HG03520 (cell line): Measurements from ENCODE around the gene SNCA.

Experiments
- ATAC-seq: cut with Tn5 transposase; IDR thresholded peaks from one replicate; pipeline ENCODE4 v1.9.1; 2021; ENCODE audit warnings: mild to moderate bottlenecking, moderate library complexity; ENCODE audit not compliant: unreplicated experiment

Gene SNCA

DNA sequence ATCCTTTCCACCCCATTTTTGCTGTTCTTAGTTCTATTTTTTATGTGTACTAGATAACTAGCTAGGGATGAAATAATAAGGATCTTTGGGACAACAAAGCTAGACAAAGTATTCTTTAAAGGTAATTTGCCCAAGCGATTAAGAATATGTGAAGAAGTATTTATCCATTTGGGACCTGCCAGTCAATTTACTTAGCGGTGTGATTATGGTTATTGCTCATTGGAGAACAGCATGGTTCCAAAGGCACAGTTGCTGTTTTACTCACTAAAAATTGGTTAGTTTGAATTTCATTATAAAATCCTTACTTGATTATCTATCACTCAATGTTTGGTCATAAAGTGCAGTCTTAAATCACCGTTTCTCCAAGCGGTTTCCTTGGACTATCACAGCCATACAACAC, 124.1 kb downstream of the SNCA start:
- no peak for ATAC-seq

DNA sequence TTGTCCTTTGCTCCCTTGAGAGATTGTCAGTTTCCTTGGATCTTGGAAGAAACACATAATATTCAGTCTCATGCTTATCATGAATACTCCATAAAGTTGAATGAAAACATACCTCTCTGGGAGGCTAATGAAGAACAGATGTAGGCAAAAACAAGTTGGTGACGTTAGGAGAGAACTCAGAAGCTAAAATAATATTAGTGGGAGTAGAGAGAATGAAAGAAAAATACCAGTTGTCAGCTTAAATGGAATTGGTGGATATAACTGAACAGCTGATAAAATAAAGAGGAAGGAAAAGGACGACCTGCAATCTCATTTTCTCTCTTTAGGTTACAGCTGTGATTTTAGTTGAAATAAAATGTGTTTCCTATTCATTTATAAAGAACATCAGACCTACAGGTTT, 124.8 kb downstream of the SNCA start:
- no peak for ATAC-seq

DNA sequence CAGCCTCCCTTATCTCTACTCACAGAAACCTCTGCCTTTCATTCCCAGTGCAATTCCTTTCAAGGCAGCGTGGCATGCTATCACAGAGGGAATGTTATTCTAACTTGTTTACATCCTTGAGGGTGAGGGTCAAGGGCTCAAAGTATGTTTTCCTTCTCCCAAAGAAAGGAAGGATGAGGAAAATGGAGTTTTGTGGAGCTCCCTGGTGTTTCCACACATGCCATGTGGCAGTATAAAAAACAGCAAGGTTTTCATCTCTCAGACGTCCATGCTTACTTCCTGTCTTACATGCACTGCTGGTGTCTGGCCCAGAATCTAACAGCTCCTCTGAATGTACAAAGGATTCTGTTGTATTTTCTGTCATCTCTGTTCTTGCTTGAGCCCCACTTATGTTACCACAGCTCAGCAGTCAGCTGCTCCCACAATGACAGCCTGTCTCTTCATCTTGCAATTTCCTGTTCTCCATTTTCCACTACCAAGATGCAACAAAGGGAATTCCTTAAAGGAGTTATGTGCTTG, 128.0 kb downstream of the SNCA start:
- no peak for ATAC-seq

DNA sequence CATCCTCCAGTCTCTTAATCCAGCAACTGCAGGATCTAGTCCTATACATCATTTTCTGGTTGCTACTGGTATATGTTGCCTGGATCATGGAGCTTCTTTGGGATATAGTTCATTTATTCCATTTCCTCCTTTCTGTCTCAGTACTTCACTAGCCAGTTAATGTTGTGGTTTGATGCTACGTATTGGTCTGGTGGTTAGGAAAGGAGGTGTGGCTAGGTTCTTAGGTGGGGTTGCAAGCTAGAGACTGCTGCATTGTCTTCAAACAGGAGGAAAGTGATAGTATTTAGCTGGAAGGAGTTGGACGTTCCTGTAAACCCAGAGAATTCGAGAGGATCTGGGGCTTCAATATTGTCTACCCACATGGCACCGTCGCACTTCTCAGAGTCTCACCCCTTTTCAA, 129.5 kb downstream of the SNCA start:
- ATAC-seq = no peak

DNA sequence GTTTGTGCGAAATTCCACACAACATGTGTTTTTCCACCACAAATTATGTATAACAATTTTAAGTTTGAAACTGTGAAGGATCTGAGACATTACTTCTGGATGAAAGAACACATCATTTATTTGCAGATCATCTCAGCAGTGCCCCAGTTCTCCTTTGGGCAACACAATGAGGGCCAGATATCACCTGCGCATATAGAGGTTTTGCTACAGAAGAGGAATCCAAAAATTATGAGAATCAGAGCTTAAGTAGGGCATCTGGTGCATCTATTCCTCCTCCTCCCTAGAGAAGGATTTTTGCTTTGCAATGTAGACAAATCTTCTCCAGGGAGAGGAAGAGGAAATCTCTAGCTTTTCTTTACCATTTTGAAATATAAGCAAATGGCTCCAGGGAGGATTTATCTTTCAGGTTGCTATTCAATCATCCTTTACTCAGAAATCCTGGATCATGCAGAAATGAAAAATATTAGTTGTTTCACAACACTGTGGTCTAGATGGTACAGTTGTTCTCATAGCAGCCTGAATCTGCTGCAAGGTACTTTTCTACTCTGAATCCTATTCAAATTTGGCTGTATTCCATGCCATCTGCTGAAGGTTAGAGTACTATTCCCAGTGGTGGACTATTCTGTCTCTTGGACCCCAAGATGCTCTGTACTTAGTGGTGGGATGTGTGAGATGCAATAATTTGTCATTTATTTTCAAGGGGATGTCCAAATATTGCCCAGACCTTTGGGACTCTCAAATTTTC, 132.1 kb downstream of the SNCA start:
- no peak for ATAC-seq

DNA sequence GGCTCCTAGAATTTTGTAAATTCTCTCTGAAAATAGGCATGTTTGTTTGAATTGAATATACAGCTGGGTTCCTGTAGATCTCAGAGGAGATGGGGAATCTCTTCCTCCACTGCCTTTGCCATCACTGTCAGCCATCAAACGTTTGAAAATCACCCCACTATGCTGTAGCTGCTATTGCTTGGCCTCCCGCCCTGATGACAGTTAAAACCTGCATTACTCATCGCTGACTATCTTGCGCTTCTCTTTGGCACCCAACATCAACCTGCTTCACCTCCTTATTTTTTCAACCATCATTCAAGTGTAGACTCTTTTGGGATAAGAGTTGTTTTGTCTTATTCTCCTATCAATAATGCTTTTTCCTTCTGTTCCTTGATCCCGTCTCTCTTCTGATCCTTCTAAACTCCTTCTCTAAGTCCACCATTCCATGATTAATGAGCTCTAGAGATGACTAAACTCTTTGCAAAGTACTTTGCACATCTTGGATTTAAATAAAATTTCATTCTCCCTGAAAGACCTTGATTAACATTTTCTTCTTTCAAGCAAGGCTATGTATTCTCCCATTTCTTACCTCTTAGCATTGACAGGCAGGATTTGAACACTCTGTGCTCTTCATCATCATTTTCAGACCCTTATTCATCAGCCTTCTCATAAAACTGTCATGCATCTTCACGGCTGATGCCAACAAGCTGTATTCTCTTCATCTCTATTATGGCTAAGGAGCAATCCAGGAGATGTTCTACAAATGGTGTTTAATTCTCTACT, 133.0 kb downstream of the SNCA start:
- no peak for ATAC-seq

DNA sequence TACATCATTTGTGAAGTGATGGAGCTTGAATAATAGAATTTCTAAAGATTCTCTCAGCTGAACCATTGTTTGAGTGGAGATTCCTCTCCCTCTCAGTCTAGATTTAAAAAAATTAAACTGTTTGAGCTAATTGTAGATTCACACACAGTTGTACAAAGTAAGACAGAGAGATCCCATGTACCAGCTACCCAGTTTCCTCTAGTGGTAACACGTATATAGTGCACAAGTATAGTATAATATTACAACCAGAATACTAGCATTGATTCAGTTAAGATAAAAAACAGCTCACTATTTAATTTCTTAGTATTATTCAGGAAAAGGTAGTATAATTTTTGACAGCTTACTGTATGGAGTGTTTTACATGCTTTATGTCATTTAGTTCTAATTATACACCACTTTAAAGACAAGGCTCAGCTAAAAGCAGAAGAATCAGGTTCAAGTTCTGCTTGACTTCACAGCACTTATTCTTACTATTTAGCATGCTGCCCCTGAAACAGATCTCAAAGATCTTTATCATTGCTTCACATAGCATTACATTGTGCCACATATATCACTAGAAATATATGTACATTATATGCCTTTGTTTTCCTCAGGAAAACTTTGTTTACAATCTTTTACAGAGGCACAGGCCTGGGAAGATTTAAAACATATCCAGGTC, 136.1 kb downstream of the SNCA start:
- ATAC-seq = no peak

DNA sequence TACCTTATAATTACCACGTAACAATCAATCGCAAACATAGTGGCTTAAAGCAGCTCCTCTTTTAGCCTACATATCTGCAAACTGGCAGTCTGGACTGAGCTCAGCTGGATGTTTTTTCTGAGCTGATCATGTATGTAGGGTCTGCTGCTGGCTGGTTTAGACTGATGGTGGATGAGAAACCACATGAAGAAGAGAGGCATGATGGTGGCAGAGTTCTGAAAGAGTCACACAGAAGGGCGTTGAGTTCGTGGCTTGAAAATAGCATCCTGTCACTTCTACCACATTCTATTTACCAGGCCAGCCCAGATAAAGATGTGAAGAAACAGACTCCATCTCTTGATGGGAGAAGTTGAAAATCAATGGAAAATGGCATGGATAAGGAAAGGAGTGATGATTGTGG, 151.3 kb downstream of the SNCA start:
- ATAC-seq = no peak

DNA sequence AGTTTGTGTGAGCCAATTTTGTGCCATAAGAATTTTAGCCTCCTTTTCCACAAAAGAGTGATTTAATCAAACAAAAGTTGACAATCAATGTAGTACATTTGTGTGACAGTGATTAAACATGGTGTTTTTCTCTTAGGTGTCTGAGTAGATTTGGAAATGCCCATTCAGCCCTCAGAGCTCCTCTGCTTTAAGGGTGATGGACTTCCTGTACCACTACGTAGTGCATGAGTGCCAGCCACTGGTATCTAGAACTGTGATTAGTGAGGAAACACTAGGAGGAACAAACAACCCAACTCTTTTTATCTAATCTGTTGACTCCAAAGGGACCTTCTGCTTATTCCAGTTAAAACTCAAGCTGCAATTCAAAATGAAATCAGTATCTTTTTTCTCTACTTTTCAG, 151.7 kb downstream of the SNCA start:
- ATAC-seq = no peak

DNA sequence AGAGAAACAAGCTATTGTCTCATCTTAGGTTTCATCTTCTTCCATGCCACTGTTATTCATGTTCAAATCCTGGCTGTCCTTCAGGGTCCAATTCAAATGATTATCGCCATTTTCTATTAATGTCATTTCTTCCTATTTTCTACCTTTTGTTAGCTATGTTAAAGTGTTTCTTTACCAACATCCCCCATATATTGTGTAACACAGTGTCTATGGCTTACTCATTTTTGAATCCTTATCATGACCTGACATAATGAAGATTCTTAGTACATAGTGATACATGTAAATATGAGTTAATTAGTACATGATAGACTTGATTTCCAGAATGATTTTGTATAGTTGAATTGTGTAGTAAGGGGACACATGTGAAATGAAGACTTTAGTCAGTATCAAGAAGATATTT, 152.4 kb downstream of the SNCA start:
- no peak for ATAC-seq

DNA sequence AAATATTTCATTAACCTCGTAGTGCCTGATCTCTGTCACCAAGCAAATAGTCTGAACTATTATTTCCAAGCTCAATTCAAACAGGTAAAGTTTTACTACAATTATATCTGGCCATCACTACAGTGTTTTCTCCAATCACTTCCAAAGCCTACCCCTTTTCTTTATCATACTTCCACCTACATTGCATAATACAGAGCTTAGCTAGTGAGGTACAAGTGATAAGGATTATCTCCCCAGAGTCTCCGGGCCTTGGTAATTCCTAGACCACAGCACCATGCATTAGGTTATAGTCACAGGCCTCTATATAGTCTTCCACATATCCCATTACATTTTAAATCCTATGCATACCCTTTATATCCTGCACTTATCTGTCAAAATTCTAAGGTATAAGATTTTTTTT, 154.2 kb downstream of the SNCA start:
- ATAC-seq = no peak

DNA sequence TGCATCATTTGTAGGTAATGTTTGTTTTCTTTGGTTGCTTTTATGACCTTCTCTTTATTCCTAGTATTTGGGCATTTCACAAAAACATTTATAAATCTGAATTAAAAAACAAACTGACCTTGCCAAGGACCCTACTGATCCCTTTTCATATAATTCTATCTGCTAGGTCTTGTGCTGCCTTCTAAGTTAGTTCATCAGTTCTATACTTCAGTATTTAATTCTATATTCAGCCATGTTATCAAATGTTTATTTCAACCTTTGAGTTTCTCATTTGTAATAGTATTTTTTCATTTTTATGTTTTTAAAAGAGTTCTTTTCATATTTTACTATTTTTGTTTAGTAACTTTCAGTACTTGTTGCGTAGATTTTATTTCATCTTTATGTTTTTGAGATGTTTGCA, 155.3 kb downstream of the SNCA start:
- no peak for ATAC-seq

DNA sequence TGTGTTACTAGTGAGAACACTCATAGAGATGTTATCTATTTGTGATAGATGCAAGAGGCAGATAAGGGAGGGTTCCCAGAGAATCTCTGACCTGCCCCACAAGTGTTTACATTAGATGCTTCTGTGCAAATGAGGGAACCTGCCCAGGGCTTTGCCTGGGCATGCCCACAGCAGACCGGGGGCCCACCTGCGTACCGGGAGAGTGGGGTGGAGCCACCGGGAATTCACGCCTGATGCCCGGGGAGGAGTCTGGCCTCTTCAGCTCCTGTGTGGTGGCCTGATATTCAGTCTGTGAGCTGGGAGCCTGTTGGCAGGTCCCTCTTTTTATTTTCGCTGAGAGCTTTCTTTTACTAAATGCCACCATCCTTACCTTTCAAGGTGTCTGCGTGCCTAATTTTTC, 155.7 kb downstream of the SNCA start:
- ATAC-seq = no peak

DNA sequence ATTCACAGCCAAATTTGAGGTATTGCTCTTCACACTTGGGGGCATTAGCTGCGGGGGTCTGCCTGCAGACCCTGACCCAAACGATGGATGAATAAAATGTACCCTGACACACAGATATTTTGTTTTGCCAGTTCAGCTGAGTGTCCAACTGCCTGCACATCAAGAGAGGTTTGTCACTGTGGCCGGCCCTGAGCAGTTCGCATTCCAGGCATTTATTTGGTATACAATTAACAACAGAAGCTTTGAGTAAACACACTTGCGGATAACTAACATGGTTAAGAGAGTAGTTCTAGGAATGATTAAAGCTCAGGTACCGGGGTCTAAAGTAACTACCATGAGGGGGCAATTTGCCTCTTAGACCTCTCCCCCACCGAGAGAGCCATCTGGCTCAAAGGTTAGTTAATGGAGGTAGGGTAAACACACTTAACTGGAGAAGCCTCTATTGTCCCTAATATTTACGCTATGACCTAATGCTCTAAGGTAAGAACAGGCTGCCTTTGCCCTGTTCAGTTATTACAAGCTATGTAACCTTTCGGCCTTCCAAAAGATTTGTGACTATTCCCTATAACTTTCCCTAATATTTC, 162.0 kb downstream of the SNCA start:
- ATAC-seq = no peak
